ENCODE results near the gene CNBD2.

DNA sequence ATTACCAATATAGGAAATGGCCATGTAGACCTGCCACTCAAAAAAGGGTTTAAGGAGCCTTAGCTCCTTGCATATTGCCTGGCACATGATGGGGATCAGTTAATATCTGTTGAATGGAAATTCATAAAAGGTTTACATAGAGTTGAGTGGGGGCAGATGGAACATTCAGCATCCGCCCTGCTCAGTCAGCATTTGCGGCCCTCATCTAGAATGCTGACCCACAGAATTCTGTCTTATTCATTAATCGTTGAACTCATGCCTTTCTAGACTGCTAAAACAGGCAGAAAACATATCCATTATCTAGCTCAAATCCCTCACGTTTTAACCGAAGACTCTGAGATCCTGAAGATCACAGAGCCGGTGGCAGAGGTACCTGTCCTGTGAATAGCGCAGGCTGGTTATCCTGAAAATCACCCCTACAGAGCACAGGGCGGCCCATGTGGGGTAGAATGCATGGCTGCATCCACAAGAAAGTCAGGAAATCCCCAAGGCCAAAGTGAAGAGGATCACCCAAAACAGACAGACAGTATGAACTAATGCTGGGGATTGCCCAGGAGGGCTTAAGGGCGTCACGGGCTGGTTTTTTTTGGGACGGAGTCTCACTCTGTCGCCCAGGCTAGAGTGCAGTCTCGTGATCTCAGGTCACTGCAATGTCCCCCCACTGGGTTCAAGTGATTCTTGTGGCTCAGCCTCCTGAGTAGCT is 59.9 kb downstream of the CNBD2 start:
- TF ChIP-seq, protein P1, sequence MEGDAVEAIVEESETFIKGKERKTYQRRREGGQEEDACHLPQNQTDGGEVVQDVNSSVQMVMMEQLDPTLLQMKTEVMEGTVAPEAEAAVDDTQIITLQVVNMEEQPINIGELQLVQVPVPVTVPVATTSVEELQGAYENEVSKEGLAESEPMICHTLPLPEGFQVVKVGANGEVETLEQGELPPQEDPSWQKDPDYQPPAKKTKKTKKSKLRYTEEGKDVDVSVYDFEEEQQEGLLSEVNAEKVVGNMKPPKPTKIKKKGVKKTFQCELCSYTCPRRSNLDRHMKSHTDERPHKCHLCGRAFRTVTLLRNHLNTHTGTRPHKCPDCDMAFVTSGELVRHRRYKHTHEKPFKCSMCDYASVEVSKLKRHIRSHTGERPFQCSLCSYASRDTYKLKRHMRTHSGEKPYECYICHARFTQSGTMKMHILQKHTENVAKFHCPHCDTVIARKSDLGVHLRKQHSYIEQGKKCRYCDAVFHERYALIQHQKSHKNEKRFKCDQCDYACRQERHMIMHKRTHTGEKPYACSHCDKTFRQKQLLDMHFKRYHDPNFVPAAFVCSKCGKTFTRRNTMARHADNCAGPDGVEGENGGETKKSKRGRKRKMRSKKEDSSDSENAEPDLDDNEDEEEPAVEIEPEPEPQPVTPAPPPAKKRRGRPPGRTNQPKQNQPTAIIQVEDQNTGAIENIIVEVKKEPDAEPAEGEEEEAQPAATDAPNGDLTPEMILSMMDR (IDR thresholded peaks at IDR 0.05): no peak
- no peak for TF ChIP-seq EZH2 (IDR thresholded peaks at IDR 0.05; ENCODE audit: borderline replicate concordance, insufficient read depth, low read depth, low read length, poor library complexity, severe bottlenecking)

All from B cell (primary cell).